ENCODE results near the gene PRTG. TPM values are rescaled to one million over a fixed set of nuclear protein-coding genes. Genes with fewer than 3 reads are reported as not detected.
"Not testable (repeated sequence)": the region's sequence is repeated elsewhere in the genome, so short reads cannot be mapped to it uniquely, and the experiment has no call there.

The PRTG gene
- polyA plus RNA-seq, 4 donors, result 11.3 to 14.8 (median 13.4) TPM

DNA sequence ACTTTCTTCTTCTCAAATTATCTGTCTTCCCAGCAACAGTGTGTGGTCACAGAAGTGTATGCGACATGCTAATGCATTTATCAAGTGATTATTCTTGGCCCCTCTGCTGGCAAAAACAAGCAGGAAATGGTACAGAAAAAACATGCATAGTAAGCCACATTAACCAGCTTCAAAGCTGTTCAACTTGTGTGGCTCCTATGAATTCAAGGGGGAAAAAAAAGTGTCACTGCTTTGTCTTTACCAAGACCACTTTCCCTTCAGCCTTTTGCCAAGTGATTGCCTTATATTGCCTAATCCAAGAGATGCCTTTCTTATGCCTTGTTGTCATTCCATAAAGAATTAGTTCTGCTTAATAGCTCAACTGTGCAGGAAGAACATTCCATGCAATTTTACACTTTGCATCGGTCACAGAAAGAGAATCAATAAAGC is 39.1 kb downstream of the PRTG start:
- no peak for DNase-seq (ENCODE audit: low read depth in 4 of 4, low spot score in 2 of 4)

DNA sequence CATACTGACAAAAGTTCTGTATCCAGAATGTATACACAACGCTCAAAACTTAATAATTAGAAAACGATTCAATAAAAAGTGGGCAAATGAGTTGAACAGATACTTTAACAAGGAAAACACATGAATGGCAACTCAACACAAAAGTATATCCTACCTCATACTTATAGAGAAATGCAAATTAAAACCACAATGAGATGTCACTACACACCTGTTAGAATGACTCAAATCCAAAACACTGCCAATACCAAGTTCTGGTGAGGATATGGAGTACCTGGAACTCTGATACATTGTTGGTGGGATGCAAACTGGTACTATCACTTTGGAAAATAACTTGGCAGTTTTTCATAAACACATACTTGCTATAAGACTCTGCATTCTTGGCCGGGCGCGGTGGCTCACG is 42.1 kb downstream of the PRTG start:
- no peak for DNase-seq (ENCODE audit: low read depth in 4 of 4, low spot score in 2 of 4)

DNA sequence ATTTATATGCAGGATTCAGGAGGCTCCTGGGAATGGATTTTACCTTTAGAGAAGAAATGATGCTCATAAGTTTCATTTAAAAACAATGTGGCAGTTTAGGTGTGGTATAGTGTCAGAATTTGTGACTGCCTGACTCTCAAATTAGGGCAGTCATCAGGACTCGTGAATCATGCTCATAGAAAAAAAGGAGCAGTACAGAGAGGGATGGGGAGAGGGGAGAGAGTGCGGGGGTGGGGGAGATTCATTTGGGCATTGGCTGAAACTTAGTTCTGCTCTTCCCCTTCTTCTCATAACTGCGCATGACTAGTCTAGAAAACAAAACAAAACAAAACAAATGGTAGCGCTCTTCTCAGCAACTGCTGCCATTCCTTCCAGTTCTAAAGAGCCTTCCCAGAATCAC is 44.3 kb downstream of the PRTG start:
- DNase-seq (ENCODE audit: low read depth in 4 of 4, low spot score in 2 of 4), result no peak

DNA sequence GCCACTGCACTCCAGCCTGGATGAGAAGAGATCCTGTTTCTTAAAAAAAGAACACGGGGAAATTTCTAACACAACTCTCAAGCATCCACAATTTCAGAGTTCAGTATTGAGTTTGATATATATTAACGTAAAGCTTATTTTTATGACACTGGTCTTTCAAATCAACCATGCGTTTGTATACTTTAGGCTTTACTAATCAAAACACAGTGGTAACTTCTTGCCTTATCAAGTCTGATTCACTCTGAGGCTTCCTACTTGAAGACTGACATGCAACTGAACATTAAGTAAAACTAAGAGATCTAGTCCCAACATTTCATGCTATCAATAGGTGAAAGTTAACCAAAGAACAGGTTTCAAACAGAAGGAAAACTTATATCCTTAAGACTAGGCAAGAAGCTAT is 46.7 kb downstream of the PRTG start:
- no peak for DNase-seq (ENCODE audit: low read depth in 4 of 4, low spot score in 2 of 4)

DNA sequence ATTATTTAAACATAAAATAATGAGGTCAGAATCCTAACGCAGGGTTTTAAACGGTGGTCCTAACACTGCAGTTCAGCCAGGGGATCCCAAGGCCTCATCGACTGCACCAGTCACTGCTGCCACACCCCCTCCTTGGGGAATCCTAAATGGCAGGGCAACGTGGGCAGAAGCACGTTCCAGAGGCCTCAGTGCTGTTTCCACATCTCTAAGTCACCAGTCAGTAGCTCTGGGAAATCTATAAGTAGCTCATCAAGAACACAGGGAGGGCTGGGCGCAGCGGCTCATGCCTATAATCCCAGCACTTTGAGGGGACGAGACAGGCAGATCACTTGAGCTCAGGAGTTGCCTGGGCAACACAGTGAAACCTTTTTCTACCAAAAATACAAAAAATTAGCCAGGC is 47.5 kb downstream of the PRTG start:
- DNase-seq (ENCODE audit: low read depth in 4 of 4, low spot score in 2 of 4), result no peak

DNA sequence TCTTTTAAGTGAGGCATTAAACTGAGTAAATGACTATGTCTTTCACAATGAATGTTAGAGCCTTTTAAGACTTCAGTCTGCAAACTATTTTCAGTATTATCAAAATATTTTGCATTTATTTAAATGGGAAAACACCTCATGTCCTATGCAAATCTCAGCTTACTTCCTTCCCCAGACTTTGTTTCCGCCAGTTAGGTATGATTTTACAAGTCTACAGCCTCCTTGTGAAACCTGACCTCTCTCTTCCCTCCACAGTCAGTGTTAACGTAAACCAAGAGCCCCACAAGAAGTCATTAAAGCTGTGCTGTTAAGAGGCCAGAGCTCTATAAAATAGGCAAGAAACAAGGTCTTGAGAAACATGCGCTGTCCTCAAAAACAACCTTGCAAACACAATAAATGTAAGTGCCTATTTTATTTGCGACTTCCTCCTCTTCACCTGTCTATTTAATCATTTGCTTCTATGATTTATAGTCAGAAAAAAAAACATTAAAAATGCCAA is 48.3 kb downstream of the PRTG start:
- DNase-seq (ENCODE audit: low read depth in 4 of 4, low spot score in 2 of 4), result peak in 2 of 4 donors; percentile 34 to 66

DNA sequence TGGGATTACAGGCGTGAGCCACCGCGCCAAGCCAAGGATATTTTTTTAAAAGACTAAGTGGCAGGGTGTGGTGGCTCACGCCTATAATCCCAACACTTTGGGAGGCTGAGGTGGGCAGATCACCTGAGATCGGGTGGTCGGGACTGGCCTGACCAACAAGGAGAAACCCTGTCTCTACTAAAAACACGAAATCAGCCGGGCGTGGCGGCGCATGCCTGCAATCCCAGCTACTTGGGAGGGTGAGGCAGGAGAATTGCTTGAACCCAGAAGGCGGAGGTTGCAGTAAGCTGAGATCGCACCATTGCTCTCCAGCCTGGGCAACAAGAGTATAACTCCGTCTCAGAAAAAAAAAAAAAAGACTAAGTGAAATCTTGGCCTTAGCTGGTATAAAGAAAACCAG is 49.8 kb downstream of the PRTG start:
- DNase-seq (ENCODE audit: low read depth in 4 of 4, low spot score in 2 of 4), result not testable (repeated sequence)

DNA sequence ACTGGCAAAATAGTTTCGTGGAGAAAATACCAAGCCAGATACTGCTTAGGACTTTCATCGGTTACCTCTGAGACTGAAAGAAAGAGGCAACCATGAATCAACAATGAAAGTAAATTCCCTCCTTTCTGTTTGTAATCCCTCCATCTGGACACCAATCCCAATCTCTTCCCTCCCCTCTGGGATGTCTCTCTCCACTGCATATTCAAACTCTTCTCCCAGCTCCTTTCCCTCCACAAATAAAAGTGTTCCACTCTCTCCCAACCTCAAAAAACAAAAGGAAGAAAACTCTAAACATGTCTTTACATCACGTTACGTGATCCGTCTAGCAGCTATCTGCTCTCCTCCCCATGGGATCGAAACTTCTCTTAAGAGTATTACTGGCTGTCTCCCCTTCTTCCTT is 55.2 kb downstream of the PRTG start:
- no peak for DNase-seq (ENCODE audit: low read depth in 4 of 4, low spot score in 2 of 4)

DNA sequence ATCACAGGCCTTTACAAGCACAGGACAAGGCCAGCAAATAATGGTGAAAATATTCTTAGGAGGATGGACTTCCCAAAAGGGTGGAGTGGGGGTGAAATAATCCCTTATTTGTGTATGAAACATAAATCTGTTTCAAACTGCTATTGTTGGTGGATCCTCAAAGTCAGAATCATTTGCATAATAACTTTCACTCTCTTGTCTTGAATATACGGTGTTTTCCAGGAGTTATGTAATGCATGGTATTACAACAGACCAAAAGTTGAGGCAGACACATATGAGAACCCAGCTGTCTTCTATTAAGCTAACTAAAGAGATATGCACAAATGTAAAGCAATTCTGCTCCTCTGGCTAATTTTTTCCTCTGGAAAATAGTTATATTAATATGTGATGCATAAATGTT is 57.7 kb downstream of the PRTG start:
- no peak for DNase-seq (ENCODE audit: low read depth in 4 of 4, low spot score in 2 of 4)

DNA sequence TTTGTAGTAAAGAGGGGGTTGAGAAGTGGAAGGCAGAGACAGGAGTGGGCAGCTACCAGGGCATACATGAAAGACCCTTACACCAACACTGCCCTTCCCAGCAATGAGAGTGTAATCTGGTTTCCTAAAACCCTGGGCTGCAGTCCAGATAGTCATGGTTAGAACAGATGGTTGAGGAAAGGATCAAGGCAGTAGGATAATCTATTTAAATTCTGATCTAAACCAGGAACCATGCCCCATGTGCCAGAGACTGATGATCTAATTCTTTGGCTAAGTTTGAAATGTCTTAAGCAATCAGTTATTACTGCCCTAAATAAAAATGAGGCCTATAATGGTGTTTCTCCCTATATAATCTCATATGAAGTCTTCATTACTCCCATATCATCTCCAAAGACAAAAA is 59.6 kb downstream of the PRTG start:
- DNase-seq (ENCODE audit: low read depth in 4 of 4, low spot score in 2 of 4), result no peak

DNA sequence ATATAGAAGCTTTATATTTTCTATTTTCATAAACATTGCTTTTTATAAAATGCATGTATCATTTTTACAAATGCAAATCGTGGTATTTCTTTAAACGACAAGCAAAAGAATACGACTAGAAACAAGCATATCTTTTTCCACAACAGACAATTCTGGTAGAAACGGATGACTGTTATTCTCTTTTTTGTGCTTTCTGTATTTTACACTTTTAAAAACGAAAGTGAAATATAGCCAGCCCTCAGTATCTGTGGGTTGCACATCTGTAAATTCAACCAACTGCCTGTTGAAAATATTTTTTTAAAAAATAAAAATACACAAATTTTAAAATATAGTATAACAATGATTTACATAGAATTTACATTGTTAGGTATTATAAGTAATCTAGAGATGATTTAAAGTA is 61.3 kb downstream of the PRTG start:
- no peak for DNase-seq (ENCODE audit: low read depth in 4 of 4, low spot score in 2 of 4)

DNA sequence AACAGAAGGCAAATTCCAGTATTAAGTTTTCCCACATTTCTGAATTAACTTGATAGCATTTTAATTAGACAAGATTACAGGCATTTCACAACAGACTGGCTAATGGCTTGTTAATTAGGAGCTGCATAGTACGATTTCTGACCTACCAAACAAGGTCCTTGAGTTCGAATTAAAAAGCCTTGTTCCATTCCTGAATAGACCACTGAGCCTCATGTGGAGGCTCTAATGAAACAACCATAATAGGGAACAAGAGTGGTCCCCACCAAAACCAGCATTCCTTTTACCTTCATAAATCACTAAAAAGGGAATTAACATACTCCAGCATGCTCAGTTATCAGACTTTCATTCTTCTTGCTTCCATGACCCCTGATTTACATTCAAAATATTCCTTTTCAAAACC is 66.4 kb downstream of the PRTG start:
- no peak for DNase-seq (ENCODE audit: low read depth in 4 of 4, low spot score in 2 of 4)

DNA sequence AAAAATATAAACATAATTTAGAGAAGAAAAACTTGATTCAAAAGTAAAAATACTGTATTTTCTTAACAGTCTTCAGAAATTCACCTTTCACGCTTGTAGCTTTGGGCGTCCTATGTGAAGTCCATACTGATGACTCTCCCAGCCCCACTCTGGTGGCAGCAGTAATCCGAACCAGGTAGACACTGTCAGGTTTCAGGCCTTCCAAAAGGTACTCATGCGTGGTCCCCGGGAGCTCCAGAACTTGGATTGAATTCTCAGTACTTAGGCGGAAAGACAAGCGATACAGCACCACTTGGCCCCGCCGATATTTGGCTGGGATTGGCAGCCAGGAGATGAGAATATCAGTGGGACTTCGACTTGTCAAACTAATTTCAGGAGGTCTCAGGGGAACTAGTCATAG is 69.7 kb downstream of the PRTG start:
- DNase-seq (ENCODE audit: low read depth in 4 of 4, low spot score in 2 of 4), result no peak

DNA sequence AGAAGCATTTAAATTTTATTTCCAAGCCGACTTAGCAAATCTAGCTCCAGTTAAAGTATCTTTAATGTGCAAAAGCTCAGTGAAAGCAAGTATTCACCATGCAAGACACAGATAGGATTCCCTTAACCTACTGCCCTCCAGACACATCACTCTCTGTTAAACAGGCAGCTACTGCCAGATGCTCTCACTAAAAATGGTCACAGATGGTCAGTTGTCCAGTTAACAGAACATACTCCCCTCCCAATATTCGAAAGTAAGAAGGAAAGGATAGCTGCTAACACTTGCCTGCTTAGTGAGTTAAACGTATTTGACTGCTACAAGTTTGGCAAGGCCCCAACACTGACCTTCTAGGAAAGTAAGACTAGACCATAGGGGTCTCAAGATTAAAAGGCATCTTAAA is 73.7 kb downstream of the PRTG start:
- DNase-seq (ENCODE audit: low read depth in 4 of 4, low spot score in 2 of 4), result peak in 2 of 4 donors; percentile 47 to 50

DNA sequence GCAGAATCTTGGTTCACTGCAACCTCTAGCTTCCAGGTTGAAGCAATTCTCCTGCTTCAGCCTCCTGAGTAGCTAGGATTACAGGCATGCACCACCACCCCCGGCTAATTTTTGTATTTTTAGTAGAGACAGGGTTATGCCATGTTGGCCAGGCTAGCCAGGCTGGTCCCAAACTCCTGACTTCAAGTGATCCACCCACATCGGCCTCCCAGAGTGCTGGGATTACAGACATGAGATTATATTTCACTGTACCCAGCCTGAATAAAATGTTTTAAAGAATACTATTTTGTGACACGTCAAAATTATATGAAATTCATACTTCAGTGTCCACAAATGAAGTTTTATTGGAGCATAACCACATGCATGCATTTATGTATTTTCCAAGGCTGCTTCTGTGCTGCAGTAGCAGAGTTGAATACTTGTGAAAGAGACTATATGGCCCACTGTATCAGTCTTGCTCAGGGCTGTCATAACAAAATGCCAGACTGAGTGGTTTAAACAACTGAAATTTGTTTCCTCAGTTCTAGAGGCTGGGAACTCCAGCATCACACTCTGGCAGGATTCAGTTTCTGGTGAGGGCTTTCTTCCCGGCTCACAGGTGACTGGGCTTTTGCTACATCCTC is 77.2 kb downstream of the PRTG start:
- no peak for DNase-seq (ENCODE audit: low read depth in 4 of 4, low spot score in 2 of 4)

DNA sequence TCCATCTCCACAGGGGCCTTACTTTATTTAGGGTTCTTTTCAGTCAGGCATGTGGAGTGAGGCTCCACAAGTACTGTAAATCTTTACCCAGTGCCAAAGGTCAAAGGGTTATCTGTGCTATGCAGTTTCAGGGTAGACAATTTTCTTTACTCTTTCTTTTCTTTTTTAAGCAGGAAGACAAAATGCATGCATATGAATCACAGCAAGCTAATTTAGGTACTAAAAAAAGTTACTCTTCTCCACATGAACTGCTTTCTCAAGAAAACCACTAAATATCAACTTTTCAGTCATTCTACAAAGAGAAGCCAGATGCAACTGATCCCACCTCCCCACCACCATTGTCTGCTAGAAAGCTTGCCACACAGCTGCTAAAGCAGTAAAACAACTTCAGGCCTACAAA is 81.5 kb downstream of the PRTG start:
- DNase-seq (ENCODE audit: low read depth in 4 of 4, low spot score in 2 of 4), result no peak

DNA sequence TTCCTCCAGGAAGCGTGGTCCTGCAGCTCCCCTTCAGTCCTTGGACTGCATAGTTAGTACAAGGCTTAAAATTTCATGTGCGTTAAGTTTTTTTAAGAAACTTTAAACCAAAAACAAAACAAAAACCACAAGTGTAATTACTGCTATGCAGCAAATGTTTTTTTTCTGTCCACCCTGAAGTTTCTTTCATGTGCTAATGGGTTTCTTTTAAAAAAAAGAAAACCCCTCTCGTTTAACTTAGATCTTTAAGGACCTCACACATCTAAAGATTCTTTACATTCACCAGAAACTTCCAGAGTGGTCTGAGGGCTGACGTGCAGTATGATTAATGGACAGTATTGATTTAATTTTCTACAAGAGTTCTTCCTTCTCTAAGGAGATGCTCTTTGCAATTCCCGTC is 82.8 kb downstream of the PRTG start:
- DNase-seq (ENCODE audit: low read depth in 4 of 4, low spot score in 2 of 4), result no peak

DNA sequence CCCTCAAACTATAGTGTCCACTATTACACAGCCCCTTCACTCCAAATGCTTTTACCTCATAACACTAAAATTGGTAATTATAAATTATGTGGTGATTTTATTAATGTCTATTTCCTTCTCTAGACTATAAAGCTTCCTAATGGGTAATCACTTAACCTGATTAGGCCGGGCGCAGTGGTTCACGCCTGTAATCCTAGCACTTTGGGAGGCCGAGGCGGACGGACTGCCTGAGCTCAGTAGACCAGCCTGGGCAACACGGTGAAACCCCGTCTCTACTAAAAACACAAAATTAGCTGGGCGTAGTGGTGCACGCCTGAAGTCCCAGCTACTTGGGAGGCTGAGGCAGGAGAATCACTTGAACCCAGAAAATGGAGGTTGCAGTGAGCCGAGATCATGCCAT is 83.5 kb downstream of the PRTG start:
- no peak for DNase-seq (ENCODE audit: low read depth in 4 of 4, low spot score in 2 of 4)

DNA sequence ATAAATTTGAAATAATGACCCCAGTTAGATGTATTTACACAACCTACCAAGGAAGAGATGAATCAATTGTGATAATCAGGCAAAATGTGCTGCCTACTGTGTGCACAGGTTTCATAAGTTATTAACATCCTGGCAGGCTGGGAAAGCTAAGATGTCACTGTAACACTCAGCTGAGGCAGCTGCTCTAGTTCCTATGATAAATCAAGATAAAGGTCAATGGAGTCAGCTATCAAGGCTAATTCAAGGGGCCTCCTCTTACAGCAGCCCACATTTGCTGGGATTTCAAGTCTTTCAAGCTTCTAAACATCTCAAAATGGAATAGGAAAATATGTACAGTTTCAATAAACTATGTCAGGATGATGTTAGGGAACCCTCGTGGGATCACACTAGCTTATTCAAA is 84.1 kb downstream of the PRTG start:
- no peak for DNase-seq (ENCODE audit: low read depth in 4 of 4, low spot score in 2 of 4)

DNA sequence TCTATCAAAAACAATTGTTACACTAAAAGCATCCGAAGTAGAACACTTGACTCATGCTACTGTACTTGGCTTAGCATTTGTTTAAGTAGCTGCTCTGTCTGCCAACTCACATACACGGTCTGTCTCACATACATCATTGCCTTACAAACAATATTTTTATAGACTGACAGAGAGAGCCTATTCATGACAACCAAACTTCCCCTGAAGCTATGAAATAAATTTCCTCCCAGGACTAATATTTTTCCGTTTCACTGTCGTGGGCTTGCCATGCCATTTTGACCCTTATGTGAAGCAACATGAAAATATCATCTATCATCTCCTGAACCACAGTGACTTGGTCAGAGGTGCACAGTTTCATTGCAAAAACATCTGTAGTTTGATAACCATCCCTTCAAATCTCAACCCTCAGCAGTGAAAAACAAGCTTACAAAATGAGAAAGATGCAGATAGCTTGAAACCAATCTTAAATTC is 88.4 kb downstream of the PRTG start:
- peak in 1 of 4 donors; percentile 36 for DNase-seq (ENCODE audit: low read depth in 4 of 4, low spot score in 2 of 4)

DNA sequence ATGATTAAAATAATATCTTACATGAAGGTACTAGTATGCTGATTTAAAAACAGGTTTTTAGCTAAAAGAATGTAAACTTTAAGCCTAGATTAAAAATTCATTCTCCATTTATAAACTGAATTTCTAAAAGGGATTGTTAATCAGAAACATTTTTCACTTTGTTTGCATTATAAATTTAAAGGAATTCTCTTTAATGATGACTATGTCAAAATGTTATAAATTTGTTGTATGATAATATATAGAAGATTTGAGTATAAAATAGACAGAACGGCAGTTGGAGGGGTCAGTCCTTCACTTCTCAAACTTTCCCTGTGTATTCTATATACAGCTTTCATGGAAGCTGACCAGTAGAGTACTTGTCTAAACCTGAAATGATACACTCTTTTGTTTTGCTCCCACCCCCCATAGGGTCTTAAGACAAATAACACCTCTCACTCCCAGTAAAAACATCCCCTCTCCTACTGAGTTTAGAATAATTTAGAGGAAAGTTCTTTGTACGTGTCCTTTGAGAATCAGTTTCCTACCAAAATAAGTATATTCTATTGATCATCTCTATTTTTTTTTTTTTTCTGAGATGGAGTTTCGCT is 90.0 kb downstream of the PRTG start:
- DNase-seq (ENCODE audit: low read depth in 4 of 4, low spot score in 2 of 4), result no peak

DNA sequence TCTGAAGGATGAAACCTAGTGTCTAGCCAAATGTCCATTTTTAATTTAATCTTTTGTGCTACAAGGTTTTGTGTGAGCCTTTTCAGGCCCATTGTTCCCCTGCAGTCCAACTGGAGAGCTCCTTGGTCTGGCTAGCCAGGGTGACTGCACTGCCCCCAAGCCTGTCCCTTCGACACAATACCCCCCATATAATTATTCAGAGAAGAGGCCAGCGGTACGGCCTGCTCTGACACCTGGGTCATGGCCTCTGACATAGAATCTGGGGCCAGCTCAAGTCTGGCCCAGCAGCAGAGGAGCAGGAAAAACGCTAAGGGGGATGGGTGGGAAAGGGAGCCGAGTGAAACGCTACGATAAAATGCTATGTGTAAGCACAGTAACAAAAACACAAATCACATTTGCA is 90.6 kb downstream of the PRTG start:
- no peak for DNase-seq (ENCODE audit: low read depth in 4 of 4, low spot score in 2 of 4)

DNA sequence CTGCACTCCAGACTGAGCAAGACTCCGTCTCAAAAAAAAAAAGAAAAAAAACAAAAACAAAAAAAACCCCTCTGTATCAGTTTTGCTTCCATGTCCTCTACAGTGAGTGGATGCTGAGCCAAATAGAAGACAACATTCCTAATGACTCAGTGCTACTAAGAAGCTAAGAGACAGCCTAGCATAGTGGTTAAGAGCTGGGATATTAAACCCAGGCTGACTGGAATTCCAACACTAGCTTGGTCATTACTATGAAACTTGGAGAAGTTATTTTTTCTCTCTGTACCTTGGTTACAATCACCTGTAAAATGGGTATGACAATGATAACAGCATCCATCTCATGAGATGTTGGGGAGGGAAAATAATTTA is 93.9 kb downstream of the PRTG start:
- no peak for DNase-seq (ENCODE audit: low read depth in 4 of 4, low spot score in 2 of 4)
